ENCODE data around the gene DOCK1.

Gene DOCK1

DNA sequence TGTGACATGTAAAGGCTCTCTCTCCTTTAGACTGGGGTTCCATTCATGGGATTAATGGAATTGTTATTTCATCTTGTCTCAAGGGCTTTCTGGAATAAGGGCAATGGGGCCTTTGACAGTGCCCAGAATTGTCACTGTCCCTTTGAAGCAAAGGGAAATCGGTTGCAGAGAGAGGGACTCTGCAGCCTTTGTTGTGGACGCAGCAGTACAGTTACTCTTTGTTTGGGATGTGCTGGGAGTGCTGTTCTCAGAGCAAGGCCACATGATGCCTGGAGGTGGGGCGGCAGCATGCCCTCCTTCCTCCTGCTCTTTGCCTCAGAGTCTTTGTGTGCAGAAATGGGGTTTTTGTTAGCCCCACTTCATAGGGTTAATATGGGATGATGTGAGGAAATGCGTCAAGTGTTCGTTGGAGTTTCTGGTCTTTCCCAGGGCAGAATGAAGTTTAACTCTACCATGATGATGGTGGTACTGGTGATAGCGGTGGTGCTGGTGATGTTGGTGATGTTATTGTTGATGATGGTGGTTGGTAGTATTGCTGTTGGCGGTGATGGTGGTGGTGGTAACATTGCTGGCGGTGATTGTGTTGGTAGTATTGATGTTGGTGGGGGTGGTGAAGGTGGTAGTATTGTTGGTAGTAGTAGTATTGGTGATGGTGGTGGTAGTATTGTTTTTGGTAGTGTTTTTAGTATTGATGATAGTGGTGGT, 45.3 kb downstream of the DOCK1 start:
- DNase-seq (ENCODE audit: low read depth in 2 of 2), result no peak

DNA sequence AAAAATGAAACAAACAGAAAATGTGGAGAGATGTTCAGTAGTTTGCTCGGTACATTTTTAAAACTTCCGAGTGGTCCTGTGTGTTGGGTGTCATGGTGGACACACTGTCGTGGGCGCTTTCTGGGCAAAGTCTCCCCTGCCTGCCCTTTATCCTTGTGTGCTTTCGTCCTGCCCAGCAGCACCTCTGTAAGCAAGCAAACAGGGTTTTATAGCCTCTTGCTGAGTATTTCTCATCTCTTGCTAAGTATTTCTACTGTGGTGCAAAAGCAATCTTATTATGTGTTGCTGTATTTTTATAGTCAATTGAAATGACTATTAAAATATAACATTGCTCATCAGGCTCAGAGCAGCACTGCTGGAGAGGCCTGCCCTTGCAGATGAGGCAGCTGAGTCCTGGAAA, 48.7 kb downstream of the DOCK1 start:
- DNase-seq (ENCODE audit: low read depth in 2 of 2), result no peak

DNA sequence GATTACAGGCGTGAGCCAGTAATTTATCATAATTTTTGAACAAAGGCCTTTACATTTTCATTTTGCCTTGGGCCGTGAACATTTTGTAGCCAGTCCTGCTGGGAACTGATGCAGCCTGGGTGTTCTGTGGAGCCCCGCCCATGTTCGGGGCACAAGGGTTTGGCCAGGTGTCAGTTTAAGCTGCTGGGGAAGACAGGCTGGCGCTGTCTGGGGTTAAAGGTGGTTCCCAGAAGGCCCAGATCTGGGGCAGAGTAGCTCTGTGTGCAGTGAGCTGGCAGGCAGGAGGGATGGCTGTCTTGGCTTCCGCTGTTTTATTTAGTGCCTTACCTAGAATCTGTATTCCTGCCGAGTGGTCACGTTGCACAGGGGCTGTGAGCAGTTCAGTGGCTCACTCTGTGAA, 50.2 kb downstream of the DOCK1 start:
- DNase-seq (ENCODE audit: low read depth in 2 of 2), result no peak

DNA sequence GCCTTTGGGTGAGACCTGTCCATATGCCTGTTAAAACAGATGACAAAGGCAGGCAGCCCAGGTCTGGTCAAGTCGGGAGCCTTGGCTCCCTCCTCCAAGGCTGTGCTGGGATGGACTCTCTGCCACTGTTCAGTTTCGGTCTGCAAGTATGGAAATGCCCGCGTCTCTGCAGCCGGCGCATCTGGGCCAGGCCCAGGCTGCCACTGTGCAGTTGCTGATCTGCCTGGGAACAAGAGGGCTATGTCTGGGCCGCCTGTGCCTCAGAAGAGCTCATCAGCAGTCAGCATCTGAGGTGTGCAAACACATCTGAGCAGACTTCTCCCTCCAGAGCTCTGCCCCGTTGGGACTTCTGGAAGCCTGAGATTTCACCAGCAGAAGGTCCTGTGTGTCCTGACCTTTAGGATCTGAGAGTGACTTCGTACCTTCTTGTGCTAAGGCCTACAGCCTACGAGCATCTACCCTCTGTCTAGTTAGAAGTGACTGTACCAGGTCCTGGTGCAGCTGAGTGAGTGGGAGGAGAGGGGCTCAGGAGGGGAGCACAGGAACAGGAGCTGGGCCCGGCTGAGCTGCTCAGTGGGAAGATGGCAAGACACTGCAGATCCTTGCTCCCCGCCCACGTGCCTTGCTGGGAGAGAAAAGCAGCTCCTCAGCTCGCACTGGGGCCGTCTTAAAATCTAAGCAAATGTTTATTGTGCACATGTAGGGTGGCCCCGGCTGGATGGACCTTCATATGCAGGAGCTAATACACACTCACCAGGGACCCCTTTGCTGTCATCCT, 50.9 kb downstream of the DOCK1 start:
- no peak for DNase-seq (ENCODE audit: low read depth in 2 of 2)

DNA sequence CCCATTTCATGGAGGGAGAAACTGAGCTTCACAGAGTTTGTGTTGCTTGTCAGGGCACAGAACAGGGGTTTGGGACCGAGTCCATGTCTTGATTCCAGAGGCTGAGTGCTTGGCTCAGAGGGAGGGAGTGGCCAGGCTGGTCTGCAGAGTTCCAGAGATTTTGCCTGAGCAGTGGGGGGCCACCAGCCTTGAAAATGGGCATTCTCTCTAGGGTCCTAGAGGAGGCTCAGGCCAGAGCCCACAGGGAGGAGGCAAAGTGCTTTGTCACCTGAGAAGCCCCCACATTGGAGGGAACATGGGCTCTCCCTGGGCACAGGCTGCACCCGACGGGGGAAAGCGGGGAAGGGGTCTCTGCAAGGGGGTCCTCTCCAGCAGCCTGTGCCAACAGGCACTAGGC, 51.5 kb downstream of the DOCK1 start:
- DNase-seq (ENCODE audit: low read depth in 2 of 2), result no peak

DNA sequence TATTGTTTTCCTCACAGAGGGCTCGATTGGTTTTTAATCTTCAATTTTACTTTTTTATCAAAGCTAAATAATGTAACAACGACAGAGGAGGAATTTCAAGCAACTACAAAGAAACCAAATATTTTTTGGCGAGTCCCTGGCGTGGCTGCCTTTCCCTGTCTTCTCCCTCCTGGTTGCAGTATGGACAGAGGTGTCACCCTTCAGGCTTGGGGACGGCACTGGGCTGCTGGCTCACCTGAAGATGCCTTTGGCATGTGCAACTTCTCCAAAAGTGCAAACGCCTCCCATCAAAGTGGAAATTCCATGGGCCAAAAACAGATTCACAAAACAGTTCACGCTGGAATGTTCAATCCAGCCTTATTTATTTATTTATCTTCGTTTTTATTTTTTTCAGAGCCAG, 51.9 kb downstream of the DOCK1 start:
- DNase-seq (ENCODE audit: low read depth in 2 of 2), result no peak

DNA sequence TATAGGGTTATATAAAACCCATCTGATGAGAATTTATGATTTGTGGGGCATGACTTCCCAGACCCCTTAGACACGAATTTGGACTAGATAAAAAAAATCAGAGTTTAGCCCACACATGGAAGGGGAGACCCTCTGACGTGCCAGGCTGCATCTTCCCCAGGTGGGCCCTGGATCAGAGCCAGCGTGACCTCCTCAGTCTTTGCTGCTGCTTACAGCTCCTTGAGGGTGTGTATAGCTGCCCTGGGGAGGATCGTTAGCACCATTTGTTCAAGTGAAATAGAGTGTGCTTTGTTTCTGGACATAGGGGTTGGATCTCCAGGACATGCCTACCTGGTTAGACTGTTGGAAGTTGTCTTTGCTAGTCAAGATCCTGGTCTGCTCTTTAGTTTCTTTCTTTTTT, 54.2 kb downstream of the DOCK1 start:
- no peak for DNase-seq (ENCODE audit: low read depth in 2 of 2)

DNA sequence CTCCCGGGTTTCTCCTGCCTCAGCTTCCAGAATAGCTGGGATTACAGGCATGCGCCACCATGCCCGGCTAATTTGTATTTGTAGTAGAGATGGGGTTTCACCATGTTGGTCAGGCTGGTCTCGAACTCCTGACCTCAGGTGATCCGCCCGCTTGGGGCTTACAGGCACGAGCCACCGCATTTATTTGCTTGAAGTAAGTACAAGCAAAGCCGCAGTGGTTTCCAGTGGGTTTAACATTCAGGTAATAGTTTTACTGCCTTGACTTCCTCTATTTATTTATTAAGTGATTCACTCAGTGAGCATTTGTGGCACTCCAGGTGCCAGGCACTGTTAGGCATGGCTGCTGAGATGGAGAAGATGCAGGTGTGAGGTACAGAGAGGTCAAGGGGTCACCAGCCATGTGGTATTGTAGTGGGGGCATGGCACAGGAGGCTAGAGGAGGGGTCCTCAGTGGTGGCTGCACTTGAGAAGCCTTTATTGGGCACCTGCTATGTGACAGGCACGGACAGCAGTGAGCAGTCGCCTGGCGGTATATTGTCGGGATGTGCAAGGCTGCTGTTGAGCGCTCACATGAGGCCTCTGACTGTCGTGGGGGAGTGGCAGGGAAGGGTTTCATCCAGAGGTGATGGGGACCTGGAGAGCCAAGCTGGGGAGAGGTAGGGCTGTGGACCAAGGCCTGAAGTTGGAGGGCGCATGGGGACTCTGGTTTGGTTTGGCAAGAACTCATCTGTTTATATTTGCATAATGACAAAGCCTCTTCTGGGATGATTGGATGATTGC, 54.9 kb downstream of the DOCK1 start:
- no peak for DNase-seq (ENCODE audit: low read depth in 2 of 2)

DNA sequence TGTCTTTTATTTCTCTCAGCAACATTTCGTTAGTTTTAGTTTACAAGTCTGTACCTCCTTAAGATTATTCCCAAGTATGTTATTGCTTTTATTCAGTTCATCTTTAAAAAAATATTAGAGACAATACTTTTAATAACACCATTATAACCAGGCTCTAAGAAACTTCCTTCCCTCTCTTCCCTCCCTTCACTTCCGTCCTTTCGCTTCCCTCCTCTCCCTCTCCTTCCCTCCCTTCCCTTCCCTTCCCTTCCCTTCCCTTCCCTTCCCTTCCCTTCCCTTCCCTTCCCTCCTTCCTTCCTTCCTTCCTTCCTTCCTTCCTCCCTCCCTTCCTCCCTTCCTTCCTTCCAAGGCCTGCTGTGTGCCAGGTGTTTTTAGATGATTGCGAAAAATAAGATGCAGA, 58.1 kb downstream of the DOCK1 start:
- DNase-seq (ENCODE audit: low read depth in 2 of 2), result no peak

DNA sequence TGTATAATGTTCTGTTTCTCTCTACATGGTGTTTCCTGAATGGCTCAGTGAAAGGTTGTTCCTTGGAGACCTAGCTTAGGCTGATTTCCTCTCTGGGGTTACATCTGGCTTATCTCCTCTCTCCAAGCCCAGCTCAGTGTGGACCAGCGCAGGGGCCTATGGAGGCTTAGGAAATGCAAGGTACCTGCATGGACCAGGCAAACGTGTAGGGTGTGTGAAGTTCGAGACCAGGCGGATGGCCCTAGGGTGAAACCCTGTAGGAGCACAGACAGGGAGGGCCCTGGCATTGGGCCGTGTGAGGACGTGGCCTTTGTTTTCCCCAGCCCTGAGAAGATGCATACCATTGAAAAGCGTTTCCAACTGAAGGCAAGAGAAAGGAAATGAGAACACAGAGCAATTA, 59.0 kb downstream of the DOCK1 start:
- no peak for DNase-seq (ENCODE audit: low read depth in 2 of 2)

DNA sequence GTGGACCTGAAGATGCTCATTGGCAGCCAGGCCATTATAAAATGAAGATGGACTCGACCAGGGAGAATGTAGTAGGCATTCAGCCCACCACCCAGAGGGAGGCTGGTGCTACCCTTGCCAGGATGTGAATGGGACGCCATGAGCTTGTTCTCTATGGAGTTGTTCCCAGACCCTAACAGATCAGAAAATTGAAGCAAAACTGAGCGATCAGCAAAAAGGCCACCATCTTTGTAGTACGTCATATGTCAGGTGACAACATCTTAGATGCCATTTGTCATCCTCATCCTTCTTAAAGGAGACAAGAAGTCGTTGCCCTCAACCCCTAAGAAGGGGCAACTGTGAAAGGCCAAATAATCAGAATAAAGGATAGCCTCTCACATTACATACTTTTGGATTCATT, 61.7 kb downstream of the DOCK1 start:
- DNase-seq (ENCODE audit: low read depth in 2 of 2), result no peak

DNA sequence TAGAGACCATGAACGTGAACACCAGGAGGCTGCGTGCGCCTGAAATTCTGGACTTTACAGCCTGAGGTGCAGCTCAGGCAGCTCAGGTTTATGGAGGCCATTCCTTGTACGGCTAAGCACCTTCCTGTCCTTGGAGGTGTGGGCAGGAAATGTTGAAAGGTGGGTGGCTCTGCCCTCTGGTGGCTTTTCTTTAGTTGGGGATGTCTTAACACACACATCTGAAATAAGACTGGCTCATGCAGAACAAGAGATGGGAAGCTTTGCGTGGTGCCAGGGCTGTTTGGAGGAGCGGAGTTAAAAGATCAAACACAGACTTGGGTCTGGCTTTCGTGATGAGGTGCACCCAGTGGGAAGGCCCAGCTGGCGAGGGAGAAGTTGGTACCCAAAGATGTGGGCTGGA, 64.1 kb downstream of the DOCK1 start:
- DNase-seq (ENCODE audit: low read depth in 2 of 2), result no peak

DNA sequence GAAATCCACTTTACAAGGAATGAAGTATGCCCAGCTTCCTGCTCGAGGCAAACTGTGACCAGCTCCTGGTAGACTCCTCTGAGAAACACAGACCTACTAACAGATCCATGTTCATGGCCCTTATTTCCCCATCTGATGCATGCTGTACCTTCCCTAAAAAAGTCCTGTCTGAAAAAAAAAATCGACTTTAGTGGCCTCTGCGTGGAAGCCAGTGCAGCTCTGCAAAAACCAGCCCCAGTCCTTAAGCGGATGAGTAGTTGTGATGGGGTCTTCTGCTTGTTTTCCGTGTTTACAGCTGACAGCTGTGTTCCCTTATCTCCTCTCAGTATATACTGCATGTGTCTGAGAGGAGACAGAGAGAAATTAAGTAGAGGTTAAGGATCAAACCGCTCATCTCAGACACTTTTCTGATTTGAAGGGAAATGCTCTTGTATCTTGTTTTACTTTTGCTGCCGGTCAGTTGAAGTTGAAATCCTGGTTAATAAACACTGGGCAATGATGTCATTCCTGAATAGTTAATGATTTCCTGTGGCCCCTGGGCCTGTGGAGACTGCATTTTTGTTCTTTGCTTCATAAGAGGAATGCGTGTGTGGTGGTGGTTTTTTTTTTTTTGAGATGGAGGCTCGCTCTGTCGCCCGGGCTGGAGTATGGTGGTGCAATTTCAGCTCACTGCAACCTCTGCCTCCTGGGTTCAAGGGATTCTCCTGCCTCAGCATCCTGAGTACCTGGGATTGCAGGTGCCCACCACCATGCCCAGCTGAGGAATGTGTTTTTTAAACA, 67.6 kb downstream of the DOCK1 start:
- DNase-seq (ENCODE audit: low read depth in 2 of 2), result peak; percentile 64 to 65

DNA sequence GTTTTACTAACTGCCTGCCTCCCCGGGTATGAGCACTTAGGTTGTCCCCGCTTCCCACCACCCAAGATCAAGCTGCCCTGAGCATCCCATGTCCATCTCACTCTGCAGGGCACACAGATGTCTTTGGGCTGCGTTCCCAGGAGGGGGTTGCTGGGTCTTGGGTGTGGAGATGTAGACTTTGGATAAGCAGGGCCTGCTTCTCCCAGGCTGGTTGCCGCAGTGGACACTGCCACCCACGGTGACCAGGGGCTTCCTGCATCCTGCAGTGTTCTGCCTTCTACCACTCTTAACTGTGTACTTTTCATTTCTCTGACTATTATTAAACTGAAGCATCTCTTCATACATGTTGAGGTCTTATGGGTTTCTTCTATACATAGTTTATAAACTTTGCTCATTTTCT, 70.0 kb downstream of the DOCK1 start:
- no peak for DNase-seq (ENCODE audit: low read depth in 2 of 2)

DNA sequence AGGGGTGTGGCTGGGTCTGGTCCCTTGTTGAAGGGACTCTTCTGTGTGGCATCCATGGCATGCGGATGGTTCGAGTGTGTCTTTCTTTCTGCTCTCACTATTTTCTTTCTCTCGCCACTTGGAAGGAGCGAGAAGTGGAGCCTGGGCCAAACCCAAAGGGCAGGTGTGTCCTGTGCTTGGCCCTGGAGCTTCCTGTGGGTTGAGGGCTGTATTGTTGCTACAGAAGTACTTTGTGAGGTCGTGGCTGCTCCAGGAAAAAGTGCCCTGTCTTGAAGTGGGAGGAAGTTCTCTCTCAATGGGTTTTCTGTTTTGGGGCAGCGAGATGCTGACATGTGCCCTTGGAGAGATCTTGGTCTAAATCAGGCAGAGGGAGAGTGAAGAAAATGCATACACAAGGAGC, 72.0 kb downstream of the DOCK1 start:
- no peak for DNase-seq (ENCODE audit: low read depth in 2 of 2)

DNA sequence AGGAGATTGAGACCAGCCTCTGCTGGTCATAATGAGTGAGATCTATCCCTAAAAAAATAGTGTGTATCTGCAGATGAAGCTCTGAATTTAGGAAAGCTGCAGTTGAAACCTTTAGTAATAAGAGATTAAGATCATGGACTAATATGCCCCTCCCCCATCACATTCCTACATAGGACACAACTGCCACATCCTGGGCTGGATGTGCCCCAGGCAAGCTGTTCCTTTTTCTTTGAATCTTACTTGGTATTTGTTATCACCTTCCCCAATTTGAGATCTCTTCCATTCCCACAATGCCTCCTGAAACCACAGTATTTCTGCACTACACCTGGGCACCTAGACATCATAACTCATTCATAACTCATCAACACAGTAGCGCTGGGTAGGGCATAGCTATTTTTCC, 74.1 kb downstream of the DOCK1 start:
- no peak for DNase-seq (ENCODE audit: low read depth in 2 of 2)

DNA sequence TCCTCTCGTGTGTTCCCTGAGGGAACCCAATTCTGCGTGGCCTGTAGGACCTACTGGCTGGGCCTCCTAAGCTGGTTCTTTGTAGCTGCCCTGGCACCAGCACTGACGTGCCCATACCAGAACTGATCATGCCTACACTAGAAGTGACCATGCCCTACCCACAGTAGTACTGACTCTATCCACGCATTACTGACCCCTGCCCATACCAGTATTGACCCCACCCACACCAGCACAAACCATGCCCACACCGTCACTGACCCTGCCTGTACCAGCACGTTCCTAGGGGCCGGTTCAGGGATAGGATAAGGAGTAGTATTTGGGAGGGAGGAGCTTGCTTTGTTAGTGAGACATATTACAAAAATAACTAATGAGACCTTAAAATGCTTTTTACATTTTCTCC, 88.0 kb downstream of the DOCK1 start:
- no peak for DNase-seq (ENCODE audit: low read depth in 2 of 2)

DNA sequence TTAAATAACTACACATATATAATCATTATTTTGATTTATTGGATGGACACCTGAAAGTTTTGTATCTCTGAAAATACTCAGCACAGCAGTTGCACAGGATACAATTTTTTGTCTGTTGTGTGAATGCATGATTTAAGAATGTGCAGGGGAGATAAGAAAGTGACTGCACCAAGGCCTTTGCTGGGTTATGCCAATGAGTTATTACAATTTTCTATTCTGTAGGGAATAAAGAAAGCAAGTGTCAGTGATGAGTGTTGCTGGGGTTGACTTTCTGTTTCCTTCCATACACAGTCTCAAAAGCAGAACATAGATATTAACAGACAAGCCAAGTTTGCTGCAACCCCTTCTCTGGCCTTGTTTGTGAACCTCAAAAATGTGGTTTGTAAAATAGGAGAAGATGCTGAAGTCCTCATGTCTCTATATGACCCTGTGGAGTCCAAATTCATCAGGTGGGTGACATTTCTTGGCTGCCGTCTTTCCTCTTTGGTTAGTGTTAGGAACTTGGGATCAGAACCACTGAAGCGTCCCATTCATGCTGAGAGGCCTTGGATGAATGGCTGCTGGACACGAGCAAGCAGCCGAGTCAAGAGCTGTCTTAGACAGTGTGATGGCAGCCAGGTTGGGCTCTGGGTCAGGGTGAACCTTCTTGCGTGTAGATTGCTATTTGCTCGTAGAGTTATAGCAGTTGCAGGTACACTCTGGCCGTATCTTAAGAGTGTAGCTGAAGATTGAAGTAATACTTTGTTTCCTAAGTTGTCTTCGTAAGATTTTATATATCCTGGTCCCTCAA, 92.8 kb downstream of the DOCK1 start:
- DNase-seq (ENCODE audit: low read depth in 2 of 2), result no peak

DNA sequence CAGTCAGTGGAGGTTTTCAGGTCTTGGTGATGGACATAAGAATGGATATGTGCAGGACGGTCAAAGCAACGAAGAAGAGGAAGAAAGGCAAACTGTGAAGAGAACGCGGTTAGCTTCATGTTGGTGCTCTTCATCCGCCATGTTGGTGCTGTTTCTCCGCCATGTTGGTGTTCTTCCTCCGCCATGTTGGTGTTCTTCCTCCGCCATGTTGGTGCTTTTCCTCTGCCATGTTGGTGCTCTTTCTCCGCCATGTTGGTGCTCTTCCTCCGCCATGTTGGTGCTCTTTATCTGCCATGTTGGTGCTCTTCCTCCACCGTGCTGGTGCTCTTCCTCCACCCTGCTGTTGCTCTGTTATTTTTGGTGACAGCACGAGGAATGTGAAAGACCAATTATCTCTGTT, 95.4 kb downstream of the DOCK1 start:
- DNase-seq (ENCODE audit: low read depth in 2 of 2), result no peak

DNA sequence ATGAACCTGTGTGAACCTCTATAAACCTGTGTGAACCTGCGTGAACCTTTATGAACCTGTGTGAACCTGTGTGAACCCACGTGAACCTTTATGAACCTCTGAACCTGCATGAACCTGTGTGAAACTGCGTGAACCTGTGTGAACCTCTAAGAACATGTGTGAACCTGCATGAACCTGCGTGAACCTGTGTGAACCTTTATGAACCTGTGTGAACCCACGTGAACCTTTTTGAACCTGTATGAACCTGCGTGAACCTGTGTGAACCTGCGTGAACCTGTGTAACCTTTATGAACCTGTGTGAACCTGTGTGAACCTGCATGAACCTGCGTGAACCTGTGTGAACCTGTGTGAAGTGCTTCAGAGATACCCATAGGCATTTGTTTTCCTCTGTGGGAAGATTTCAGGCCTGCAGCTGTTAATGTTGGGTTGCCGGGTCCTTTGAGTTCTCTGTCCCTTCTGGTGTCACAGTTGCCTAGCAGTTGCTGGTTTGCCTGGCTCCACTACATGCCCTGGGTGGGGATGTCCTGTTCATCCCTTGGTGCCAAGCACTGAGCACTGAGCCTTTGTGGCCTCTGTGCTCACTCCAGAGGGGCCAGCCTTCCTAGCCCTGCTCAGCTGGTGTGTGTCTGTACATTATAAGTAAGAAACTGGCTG, 97.9 kb downstream of the DOCK1 start:
- DNase-seq (ENCODE audit: low read depth in 2 of 2), result no peak

DNA sequence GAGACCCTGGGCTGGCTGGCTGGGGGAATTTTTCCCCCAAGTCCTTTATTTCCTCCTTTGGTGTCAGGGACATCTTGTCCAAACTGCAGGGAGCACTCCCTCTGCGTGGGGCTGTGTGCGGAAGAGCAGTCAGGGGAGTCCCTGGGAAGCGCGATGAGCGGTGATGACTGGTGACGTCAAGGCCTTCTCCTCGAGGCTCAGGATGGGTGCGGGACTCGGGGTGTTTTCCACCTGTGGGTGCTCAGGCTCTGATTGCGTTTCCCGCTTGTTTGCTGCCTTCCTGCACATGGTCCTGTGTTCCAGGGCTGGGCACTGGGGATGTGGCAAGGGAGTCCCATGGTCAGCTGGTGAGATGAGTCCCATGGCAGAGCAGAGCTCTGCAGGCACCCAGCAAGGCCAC, 101.2 kb downstream of the DOCK1 start:
- DNase-seq (ENCODE audit: low read depth in 2 of 2), result no peak

Data from fibroblast of skin of left biceps (primary cell).